ACHN (cell line): ENCODE measurements around the gene HTT-AS.

Source experiments
- DNase-seq: peaks from one replicate; pipeline ENCODE4 v3.0.0-alpha.2; 2015
- in situ Hi-C: cut with HindIII; loops from 2 replicates; pipeline ENCODE4 v1.10.0; 2017; ENCODE audit warnings: low sequenced_read_pairs, low pct_ligation_motif_present, low pct_unique_long_range_greater_than_20kb

The HTT-AS gene

DNA sequence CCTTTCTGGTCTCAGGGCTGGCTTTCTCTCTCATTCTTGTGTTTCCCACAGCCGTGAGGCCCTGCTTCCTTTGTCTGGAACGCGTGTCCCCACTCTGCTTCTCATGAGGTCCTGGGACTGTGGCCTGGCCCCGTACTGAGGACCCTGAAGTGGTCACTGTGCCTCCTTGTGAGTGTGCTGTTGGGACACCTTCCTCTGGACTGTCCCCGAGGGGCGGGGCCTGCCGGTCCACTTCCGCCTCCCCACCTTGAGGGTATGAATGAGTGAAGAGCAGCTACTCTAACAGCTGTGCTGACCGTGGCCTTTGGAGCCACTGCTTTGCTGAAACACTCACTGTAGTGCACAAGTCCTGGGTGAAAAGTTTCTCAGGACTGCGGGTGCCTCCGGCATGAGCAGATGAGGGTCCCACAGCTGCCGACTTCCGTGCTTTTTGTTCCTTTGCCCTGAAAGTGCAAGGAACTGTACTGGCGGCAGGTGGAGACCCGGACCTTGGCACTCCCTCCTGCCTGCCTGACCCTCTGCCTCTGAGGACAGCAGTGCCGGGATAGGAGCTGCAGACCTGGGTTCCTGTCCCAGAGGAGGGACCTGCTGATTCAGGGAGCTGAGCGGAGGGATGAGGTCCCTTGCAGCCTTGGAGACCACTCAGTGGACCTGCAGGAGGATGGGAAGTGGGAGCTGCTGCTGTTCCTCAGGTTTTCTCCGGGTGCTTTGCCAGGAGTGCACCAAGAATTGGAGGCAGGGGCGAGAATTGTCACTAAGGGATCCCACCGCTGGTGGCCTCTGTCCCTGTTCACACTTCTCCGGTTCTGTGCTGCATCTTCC, 38.0 kb downstream of the HTT-AS start:
- in situ Hi-C loops = no loop called here
- DNase-seq = no peak

DNA sequence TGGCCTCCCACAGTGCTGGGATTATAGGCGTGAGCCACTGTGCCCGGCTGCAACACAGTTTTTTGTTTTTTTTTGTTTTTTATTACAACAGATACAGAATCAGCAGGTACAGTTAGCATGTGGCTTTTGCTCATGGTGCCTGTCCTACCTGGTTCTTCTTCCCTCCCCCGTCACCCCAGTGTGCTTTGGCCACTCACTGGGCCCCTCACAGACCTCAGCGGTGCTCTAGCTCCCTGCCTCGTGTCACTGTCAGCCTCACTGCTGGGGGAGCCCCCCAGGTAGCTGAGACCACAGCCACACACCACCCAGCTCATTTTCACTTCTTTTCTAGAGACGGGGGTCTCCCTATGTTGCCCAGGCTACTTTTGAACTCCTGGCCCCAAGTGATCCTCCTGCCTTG, 38.7 kb downstream of the HTT-AS start:
- in situ Hi-C loops = no loop called here
- DNase-seq = no peak

DNA sequence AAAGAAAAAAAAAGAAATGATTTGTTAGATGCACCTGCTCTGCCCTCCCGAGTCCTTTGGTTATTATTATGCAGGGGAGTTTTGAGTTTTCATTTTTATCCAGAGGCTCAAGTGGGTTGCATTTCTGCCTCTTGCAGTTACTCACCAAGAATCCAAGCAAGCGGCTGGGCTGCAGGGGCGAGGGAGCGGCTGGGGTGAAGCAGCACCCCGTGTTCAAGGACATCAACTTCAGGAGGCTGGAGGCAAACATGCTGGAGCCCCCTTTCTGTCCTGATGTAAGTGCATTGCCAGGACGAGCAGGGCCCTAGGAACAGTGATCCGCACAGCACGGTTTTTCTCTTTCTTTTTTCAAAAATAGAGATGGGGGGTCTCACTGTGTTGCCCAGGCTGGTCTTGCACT, 39.1 kb downstream of the HTT-AS start:
- in situ Hi-C loops = no loop called here

DNA sequence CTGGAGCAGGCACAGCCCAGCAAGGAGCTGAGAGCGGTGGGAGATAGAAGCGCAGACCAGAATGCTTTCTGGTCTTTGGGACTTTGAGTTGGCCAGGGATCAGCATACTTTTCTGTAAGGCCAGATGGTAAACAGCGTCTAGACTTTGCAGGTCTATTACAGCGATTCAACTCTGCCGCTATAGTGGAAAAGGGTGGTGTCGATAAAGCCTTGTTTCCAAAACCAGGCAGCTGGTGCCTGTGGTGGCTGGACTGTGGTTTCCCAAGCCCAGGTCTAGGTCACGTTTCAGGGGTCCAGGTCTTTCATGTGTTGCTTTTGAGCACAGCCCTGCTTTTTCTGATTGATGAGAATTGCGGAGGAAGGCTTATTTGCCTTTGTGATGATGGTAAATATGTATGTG, 40.1 kb downstream of the HTT-AS start:
- in situ Hi-C loops = no loop called here
- DNase-seq = no peak

More for the DNA sequence above, 39.1 kb downstream of the HTT-AS start:
- no peak for DNase-seq

DNA sequence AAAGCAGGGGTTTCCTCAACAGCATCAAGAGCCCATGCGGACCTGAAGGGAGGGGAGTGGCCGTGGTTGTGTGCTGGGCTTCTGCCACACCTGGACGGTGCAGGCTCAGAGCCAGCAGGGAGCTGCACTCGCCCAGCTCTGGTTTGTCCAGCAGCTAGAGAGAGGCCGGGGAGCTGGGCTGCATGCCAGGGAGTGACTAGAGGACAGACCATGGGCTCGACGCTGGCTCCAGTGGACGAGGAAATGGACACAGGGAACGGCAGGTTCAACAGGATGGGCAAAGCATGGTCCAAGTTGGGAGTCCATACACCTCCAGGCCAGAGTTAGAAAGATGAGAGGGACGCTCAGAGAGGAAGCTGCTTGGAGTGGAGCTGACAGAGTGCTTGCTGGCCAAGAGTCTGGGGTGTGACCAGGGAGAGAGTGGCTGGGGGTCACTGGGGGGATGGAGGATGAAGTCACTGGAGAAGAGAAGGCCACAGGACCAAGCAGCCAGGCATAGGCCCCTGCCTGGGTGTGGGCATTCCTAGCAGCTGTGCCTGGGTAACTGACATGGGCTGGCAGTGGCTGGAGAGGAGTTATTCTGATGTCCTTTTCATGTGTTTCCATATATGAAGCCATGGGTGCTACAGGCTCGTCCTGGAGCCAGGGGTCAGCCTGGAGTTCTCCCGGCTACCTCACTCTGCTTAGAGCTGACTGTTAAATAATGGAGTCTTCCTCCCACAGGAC, 42.8 kb downstream of the HTT-AS start:
- in situ Hi-C loops = no loop called here
- DNase-seq = no peak

DNA sequence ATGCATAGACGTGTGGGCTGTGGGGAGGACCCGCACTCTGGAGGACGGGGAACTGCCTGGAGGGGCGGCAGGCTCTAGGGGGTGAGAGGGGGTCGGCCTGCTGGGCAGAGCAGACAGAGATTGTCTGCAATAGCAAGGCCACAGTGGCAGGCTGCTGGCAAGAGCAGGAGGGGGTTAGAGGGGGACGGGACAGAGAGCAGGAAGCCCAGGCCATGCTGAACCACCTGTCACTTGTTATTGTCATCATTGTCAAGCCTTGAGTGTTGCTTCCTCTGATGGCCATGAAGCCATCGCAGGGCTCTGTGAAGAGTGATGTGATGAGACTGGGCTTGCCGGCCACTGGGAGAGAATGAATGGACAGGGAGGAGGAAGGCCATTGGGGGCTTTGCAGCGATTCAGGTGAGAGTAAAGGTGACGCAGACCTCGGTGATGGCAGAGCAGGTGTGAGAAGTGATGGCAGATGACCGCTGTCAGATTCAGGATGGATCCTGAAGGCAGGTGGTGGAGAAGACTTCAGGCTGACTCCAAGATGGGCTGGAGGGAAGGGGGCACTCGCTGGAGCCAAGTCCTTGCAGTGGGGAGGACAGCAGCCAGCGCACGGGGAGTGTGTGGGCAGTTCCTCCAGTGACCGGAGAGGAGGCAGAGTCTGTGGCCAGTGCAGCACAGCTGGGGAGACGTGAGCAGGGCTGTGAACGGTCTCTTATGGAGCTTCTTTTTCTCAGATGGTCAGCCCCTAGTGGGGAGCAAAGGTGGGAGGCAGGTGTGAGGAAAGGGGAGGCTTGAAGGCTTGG, 43.6 kb downstream of the HTT-AS start:
- no peak for DNase-seq
- in situ Hi-C loops = no loop called here

DNA sequence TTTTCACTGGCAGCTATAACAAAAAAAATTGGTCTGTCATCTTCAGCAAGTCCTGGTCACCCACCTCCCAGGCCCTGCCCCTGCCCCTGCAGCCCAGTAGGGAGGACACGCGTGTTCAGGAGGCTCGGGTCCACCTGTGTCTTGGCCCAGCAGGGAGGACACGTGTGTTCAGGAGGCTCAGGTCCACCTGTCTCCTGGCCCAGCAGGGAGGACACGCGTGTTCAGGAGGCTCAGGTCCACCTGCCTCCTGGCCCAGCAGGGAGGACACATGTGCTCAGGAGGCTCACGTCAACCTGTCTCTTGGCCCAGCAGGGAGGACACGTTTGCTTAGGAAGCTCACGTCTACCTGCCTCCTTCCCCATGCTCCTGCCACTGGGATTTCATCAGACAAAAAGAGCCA, 44.9 kb downstream of the HTT-AS start:
- DNase-seq = no peak
- in situ Hi-C loops = no loop called here

DNA sequence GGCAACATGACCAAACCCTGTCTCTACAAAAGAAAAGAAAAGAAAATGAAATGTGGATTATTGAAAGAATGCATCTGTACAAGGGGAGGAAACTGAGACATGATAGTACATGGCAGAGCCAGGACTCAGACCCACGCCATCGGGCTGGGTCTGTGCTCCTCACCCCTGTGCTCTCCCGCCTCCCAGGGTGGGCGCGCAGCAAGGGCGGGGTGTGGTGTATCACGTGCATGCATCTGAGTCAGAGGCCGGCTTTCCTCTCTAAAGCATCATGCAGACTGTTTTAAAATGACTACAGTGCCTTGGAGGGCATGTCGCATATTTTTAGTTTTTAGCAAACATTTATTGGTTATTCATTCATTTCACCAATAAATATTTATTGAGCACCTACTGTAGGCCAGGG, 47.8 kb downstream of the HTT-AS start:
- no peak for DNase-seq
- in situ Hi-C loops = no loop called here

DNA sequence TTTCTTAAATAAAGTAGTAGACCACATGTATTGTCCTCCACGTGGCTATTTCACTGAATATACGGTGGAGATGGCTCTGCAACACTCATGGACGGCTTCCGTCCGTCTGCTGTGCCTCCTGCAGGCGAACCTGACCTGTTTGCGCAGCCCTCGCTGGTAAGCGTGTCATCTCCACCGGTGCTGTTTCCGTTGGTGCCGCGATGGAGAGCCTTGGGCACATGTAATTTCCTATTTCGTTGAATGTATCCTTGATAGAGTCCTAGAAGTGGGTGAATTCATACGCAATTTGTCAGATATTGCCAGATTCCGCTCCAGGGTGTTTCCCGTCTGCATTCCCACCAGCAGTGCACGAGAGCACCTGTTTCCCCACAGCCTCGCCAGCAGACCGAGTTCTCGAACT, 48.5 kb downstream of the HTT-AS start:
- in situ Hi-C loops = no loop called here
- no peak for DNase-seq

DNA sequence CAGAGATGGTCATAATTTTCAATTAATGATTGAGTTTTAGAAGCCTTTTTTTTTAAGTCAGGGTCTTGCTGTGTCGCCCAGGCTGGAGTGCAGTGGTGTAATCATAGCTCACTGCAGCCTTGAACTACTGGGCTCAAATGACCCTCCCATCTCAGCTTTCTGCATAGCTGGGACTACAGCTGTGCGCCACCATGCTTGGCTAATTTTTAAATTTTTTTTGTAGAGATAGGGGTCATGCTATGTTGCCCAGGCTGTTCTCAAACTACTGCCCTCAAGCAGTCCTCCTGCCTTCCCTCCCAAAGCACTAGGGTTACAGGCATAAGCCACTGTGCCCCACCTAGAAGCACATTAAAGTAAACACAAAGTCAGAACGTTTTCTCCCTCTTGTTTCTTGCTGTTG, 51.7 kb downstream of the HTT-AS start:
- in situ Hi-C loops = no loop called here
- DNase-seq = no peak

DNA sequence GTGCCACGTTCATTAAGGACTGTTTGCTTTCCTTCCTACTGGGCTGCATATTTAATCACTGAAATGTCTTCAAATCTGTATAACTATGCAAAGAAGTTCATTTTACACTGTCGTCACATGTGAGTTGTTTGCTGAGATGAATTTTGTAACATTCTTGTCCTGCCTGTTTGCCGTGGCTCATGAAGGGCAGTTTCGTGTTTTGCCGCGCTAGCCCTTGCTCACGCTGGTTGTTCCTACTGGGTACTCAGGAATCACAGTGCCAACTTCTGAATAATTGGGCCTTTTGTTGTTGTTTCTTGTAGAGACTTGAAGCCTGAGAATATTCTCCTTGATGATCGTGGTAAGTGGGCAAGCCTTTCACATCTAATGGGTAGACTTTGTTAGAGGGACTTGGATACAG, 52.2 kb downstream of the HTT-AS start:
- no peak for DNase-seq
- in situ Hi-C loops = no loop called here

DNA sequence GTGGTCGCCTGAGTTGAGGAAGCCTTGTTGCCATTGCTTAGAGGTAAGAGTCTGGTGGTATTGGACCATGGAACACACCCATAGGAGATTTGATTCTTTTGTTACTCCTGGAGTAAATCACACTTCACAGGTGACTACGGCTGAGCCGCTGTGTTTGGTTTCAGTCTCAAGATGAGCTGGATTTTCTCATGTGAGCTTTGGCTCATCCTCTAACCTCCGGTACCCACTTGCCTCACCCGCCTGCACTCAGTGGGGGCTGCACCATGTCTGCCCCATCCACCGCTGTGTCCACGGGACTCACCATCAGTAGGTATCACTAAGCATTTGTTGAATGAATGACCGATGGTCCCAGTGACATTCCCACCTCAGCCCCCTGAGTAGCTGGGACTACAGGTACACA, 52.7 kb downstream of the HTT-AS start:
- DNase-seq = no peak
- in situ Hi-C loops = no loop called here

DNA sequence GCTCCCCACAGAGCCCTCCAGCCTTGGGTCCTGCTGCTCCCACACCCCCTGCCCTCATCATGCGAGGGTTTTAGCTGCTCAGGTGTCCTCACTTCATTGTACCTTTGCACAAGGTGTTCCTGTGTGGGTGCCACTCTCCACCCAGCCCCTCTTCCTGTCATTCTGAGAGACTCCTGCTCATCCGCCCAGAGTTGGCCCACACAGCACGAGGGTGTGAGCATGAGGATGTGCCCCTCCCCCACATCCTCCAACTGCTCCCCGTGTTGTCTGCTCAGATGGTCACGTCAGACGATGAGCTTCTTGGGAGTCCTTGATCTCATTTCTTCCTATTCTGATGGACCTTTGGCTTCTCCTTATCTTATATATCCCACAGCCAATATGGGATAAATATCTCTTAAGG, 53.2 kb downstream of the HTT-AS start:
- in situ Hi-C loops = no loop called here
- no peak for DNase-seq

DNA sequence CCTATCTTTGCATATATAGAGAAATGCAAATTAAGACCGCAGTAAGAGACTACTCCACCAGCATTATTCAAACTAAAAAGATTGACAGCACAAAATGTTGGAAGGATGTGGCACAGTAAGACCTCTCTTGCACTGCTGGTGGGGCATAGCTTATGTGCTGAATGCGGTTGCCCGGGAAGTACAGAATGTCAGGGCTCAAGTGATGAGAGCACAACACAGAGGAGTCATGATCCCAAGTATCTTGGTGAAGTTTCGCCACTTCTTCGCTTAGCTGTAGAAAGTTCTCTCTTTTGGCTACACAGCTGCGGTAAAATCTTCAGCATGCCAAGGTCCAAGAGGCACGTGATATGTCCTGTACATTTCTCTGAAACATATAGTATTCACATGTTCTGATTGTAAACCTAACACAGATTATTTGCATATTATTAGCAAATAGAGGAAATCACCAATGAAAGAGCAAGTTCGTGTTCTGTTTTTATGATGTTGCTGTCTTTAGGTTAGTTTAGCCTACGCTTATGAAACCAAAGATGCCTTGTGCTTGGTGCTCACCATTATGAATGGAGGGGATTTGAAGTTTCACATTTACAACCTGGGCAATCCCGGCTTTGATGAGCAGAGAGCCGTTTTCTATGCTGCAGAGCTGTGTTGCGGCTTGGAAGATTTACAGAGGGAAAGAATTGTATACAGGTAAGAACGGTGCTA, 55.0 kb downstream of the HTT-AS start:
- in situ Hi-C loops = no loop called here
- DNase-seq = no peak

DNA sequence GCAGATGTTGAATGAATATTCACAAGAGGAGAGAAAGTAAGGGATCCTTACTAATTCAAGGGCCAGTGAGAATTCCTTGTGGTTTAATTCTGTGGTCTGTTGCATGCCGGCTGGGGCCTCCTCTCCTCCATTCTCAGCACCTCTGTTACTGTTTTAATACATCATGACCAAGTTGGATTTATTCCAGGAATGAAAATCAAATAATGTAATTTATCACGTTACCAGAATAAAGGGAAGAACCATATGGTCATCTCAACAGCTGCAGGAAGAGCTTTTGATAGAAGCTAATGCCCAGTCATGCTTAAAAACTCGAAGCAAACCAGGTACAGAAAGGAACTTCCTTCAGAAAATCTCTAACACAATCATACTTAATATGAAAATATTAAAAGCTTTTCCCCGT, 56.8 kb downstream of the HTT-AS start:
- no peak for DNase-seq
- in situ Hi-C loops = no loop called here

DNA sequence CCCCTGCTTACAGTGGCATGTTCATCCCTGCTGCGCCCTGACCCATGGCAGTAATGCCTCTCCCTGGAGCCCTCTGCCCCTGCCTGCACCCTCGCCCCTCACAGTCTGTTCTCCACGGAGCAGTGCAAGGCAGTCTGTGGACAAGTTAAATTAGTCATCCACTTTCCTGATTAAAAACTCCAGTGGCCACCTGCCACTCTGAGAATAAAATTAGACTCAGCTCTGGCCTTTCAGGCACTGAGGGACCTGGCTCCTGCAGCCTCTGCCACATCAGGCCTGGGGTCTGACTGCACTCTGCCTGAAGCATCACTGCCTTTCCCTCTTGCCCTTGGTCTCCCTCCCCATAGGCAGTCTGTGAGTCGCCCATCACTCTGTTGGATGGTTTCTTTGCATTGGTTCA, 57.4 kb downstream of the HTT-AS start:
- in situ Hi-C loops = no loop called here
- DNase-seq = no peak

DNA sequence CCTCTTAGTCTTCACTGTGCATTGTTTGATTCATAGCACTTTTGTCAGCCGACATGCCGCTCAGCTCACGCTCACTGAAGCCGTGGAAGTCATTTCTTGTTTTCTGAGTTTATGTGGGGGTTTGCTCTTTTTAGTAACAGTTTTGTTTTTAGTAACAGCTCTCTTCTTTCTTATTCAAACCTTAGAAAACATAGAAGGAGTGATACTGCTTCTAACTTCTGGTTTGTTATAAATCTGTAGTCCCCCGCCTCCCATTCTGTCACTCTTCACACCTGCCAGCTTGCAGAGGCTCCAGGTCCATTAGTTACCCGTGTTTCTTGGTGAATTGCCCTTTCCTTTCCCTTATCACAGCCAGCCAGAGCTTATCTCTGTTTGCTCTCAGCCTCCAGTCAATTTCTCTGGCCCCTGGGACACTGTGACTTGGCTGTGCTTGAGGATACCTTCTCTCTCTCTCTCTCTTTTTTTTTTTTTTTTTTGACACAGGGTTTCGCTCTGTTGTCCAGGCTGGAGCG, 60.4 kb downstream of the HTT-AS start:
- DNase-seq = no peak
- in situ Hi-C loops = no loop called here
